GM13976 (cell line): ENCODE measurements around the gene S100A6.

Source experiments
- DNase-seq: peaks from one replicate; pipeline ENCODE4 v3.0.0; 2012; ENCODE audit warnings: low spot score
- CTCF ChIP-seq: IDR thresholded peaks from 2 replicates; pipeline ENCODE4 v1.5.1; 2012; ENCODE audit warnings: borderline replicate concordance, mild to moderate bottlenecking; ENCODE audit not compliant: insufficient read depth; ENCODE audit errors: extremely low read depth, missing control alignments, control extremely low read depth
- in situ Hi-C: fragments of 300-500 bp; cut with MboI; formaldehyde crosslinking; loops from one replicate; pipeline ENCODE4 v1.12.0; 2022; ENCODE audit warnings: low sequenced_read_pairs, mixed read lengths, inconsistent platforms; ENCODE audit not compliant: unreplicated experiment

The S100A6 gene

DNA sequence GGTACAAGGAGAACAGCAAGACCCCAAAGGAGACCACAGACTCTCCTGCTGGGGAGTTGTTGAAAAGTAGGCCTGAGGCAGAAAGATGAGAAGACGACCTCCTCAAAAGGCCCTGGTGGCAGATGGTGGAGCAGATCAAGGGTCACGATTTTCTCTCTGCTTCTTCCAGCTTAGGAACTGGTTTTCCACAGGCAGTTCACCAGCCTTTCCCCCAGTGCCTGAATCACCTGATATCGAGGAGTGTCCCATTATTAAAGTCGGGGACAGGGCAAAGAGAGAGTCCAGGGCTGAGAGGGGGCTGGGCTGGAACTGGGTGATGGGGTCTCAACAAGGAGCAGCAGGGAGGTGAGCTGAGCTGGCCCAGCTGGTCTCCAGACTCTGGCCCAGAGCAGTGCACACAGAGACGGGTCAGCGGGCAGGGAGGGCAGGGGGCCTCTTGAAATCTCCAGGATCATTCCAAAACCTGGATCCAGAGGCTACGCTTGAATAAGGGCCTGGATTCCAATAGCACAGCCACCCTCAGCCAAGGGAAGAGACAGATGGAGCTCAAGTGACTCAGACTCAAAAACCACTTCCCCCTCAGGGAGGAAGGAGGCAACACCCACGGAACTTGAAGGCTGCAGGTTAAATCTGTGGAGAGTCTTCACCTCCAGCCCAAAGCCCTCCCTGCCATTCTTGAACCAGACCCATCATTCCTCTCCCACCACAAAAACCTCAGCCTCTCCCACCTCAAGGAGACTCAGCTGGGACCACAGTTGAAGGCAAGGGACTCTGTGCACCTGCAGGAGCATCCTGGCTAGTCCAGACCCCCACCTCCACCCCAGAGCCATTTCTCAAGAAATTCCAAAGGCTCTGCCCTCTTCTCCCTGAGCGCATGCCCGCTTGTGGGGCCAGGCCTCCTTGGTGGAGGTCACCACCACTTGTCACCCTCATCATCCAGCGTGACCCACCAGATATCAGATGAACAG, 4.9 kb upstream of the S100A6 start, which contains the start of gene S100A5:
S100A5 (minus strand) TSS at position 541 of the 968 bp plus-strand sequence. CDS start 743 bp downstream, outside the sequence.
- no peak for DNase-seq
- in situ Hi-C loops, result no loop called here
- TF ChIP-seq CTCF, result no peak

GRCh38 chr1:153539395-153540093, 3.8 kb upstream of the S100A6 start:
- in situ Hi-C loops, result no loop called here
- no peak for DNase-seq
- no peak for TF ChIP-seq CTCF

GRCh38 chr1:153538315-153538821, 2.6 kb upstream of the S100A6 start:
- DNase-seq, result no peak
- in situ Hi-C loops, result no loop called here
- no peak for TF ChIP-seq CTCF

DNA sequence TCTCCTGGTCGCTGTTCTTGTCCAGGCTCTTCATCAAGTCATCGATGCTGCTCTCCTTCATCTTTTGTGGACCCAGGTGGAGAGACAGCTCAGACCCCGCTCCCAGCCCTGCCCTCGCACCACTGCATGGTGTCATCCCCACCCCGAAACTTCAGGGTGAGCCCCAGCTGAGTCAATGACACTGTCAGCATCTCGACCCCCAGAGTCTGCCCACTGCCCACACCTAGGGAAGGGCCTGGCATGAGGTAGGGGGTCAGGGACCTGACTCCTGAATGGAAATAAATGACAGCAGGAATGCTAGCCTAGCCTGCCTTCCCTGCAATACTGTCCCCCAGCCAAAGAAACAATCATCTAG, 1.6 kb upstream of the S100A6 start:
- no peak for TF ChIP-seq CTCF
- DNase-seq, result no peak
- in situ Hi-C loops, result no loop called here

DNA sequence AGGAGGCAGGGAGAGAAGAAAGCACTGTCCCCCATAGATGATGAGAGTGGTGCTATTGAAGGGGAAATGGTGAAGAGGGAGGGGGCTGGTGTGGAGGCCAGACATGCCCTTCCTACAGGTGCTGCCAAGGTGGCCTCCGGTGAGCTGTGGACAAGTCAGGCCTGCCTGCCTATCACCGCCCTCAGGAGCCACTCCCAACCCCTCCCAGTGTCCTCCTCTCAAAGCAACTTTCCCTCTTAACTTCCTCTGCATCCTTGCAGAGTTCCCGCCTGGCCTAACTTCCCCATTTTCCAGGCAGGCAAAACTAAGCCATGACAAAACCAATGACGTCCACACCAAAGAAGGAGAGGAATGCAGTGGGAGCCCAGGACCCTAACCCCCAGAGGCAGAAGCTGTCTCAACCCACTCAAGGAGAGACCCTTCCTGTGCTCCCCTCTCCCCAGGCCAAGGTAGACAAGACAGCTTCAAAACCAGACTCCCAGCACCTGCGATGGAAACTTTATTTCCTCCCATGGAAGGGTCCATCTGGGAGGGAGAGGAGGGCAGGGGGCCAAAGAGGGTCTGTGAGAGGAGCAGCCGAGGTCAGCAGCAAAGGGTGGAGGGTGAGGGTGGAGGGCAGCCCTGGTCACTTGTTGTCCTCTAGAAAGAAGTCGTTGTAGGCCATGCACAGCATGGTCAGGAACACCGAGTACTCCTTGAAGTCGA, 1.0 kb upstream of the S100A6 start:
- TF ChIP-seq CTCF, result no peak
- DNase-seq, result no peak
- in situ Hi-C loops, result no loop called here
